HG03064 (cell line): Measurements from ENCODE around the gene CDCA7L.

Experiments used
- ATAC-seq: cut with Tn5 transposase; IDR thresholded peaks from one replicate; pipeline ENCODE4 v1.9.1; 2021; ENCODE audit warnings: low read depth; ENCODE audit not compliant: unreplicated experiment

Gene CDCA7L, protein sequence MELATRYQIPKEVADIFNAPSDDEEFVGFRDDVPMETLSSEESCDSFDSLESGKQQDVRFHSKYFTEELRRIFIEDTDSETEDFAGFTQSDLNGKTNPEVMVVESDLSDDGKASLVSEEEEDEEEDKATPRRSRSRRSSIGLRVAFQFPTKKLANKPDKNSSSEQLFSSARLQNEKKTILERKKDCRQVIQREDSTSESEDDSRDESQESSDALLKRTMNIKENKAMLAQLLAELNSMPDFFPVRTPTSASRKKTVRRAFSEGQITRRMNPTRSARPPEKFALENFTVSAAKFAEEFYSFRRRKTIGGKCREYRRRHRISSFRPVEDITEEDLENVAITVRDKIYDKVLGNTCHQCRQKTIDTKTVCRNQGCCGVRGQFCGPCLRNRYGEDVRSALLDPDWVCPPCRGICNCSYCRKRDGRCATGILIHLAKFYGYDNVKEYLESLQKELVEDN

DNA sequence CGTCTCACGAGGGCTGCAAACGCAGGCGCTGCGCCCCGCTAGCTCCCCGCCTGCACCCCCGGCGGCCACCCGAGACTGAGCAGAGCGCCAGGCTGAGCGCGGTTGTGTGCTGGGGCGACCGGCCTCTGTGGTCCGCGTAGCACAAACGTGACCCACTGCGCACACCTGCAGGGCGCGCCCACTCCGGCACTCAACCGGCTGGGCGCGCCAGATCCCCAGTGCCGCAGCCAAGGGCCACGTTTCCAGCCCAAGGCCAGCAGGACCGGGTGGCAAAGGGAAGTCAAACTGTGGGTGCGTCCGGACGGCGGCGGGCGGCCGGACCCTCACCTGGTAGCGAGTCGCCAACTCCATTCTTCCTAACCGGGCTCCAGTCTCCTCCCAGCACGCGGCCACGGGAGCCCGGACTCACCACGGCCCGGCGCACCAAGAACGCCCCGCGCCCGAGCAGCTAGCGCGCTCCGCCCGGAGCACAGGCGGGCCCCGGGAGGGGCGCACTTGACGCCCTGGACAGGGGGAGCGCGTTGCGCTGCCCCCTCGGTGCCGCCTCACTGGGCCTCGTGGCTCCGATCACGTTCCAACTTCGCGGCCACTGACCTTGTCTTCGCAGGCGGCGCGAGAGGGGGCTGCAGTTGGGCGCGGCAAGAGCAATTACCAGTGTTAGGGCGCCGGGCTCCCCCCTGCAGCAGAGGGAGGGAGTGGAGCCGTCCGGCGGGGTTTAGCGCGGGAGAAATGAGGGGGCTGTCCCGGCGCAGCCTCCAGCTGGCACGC, at the start of gene CDCA7L:
CDCA7L (minus strand) TSS at position 446 of the 768 bp plus-strand sequence; CDS start at position 351, 95 bp downstream.
- peak; percentile 86 for ATAC-seq

DNA sequence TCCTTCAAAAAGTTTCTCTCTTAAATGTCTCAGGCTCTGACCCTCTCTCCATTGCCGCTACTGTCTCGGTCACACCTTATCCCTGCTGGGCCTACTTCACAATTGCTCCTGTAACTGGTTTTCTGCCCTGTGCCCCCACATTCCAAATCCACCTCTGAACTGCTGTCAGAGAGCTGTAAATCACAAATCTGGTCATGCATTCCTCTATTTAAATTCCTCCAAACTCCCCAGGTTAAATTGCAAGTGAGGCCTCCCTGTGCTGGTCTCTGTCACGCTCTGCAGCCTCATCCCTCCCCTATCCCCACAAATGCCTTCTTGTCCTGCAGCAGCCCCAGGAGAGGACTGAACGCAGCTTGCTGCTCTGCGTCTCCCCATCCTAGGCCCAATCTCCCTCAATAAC, 40.4 kb upstream of the CDCA7L start:
- ATAC-seq: no peak

DNA sequence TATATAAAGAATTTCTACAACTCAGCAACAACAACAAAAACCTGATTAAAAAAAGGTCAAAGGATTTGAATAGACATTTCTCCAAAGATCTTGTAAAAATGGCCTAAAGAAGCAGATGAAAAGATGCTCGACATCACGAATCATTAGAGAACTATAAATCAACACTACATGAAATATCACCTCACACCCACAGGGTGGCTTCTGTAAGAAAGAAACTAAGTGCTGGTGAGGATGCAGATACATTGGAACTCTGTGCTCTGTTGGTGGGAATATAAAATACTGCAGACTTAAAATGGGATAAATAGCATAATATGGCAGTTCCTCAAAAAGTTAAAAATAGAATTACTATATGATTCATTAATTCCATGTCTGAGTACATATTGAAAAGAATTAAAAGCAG, 38.3 kb upstream of the CDCA7L start:
- no peak for ATAC-seq

DNA sequence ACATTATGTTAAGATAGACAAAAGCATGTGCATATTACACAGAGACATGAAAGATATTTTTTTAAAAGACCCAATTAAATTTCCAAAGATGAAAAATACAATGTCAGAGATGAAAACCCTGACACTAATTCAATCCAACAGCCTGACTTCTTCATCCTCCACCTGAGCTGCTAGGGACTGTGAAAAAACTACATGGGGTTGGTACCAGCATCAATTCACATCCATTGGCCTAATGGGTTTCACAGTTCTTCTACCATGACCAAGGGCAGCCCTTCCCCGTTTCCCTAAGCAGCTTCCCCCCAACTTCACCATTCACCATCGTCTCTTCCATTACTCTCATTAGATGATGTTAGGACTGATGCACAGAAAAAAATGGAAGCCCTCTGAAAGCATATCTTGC, 37.4 kb upstream of the CDCA7L start:
- no peak for ATAC-seq

DNA sequence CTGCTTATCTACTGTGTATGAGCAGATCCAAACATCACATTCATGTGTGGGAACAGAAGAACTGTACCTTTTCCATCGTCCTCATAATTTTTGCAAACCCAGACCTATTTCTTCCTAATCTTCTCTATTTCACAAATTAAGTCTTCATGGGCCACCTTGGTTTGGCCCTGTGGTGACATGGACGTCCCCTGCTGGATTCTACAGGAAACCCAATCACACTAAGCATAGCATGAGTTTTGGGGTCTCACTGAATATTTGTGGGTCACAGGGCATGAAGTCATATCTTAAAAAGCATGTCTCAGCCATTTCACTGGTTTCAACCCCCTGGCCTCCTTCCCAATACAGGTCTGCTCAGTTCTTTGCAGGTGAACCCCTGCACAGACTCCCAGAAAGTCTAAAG, 35.8 kb upstream of the CDCA7L start:
- ATAC-seq: no peak

DNA sequence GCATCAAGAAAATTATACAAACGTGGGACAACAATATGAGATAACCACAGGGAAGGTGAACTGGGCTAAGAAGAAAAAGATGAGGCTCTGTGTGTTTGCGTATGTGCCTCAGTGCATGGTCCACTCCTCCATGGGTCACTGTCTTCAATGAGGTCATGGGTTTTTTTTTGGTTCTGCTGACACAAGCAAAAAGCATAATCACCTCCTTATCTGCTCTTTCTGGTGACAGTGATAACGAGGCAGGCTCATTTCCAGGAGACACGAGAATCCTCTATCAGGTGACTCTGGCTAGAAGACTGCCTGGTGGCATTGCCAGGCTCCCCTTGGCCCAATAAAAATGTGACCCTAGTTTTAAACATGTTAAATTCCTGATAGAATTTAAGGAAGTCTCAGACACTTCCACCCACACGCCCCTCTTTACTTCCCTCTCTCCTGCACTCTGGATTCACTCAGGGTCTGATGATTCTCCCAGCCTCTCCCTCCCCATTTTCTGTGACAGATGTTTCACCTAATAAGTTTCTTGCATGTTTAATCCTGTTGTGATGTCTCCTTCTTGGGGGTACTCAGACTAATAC, 35.3 kb upstream of the CDCA7L start:
- ATAC-seq: no peak

DNA sequence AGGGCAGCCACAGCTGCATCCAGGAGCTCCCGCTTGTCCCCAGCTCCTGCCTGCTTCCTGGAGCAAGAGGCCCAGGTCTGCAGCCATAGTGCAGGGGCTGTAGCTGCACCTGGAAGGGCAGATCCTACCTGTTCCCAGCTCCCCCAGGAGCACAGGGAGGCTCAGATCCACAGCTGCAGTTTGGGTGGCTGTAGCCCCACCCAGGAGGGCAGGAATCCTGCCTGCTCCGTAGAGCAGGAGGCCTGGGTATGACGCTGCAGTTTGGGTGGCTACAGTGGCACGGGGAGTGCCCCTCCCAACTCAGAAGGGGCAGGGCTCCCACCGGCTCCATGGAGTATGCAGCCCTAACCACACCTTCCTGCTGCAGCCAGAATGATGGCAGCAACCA, 26.7 kb upstream of the CDCA7L start:
- no peak for ATAC-seq

DNA sequence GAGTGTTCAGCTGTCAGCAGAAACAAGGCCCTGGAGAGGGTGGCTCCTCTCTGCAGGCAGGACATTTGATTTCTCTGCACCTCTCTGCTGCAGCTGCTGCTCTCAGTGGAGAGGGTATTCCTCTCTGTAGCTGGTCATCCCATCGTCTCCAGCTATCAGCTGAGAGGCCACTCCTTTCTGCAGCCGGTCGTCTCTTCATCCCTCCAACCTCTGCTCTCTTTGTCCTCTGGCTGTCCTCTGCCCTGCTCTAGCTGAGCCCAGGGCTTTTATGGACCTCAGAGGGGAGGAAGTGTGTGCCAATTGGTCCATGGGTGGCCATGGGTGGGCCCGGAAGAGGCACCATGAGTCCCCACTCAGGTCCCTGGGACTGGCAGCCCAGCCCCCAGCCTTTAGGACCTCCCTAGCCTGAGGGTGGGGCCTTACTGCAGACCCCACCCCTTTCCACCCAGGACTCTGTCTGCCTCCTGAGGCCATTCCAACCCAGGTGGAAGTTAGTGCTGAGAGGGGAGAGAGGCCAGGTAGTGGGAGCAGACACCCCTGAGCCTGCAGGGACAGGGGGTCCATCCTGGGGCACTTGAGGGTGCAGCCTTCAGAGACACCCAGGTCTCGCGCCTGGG, 26.2 kb upstream of the CDCA7L start:
- no peak for ATAC-seq

DNA sequence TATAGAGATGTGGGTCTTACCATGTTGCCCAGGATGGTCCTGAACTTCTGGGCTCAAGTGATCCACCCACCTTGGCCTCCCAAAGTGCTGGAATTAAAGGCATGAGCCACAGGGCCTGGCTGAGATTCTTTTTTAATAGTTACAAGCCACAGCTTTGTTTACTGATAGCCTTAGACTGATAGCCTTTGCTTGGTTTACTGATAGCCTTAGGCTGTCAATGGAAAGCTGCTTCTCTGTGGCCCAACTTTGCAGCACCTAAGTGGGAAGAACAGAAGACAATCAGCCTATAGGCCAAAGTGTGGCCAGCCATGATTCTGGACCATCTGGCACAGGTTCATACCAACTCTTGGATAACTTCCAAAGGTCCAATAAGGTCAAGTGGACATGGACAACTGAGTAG, 24.1 kb upstream of the CDCA7L start:
- ATAC-seq: no peak

DNA sequence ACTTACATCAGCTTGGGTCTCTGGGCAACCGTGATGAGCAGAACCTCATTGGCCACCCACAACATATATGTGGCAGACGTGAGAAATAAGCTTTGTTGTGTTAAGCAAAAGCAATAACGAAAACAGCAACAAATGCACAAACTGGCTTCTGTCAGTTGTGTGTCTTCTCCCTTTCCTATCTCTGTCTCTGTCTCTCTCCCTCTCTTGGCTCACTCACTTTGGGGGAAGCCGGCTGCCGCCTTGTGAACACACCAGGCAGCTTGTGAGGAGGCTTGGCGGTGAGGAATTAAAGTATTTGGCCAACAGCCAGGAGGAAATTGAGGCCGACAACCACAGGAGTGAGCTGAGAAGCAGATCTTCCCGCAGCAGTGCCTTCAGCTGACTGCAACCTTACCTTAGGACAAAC, 21.9 kb upstream of the CDCA7L start:
- ATAC-seq: no peak

DNA sequence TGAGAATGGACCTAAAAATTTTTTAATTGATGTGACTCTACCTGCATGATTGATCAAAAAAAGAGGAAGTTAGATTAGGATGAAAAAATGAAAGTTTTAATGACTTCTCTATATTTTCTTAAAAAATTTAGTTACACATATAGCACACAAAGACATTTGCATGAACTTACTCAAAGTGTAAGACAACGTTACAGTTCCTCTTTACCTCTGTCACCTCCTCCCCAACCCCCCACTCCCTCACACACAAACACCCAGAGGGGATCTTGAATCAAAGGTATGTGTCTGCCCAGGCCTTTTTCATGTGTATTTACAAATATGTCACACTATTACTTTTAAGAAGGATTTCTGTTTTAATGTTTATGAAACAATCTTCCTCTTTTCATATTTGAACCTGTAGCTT, 20.6 kb upstream of the CDCA7L start:
- ATAC-seq: peak; percentile 78

DNA sequence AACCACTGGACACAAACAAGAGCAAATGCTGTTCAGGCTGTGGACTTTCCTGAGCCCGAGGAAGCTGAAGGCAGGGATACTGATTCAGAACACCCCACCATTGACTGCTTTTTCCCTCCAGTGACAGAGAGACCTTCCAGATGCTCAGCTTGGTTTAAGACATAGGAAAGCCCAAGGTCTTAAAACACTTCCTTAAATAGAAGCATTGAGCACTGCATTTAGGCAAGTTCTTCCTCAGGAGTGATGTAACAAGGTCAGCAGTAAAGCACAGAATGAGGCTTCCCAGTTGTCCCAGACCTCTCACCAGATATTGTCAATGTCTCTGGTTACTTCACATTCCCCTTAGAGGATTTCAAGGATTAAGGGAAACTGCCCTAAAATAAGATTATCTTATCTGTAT, 19.6 kb upstream of the CDCA7L start:
- no peak for ATAC-seq

DNA sequence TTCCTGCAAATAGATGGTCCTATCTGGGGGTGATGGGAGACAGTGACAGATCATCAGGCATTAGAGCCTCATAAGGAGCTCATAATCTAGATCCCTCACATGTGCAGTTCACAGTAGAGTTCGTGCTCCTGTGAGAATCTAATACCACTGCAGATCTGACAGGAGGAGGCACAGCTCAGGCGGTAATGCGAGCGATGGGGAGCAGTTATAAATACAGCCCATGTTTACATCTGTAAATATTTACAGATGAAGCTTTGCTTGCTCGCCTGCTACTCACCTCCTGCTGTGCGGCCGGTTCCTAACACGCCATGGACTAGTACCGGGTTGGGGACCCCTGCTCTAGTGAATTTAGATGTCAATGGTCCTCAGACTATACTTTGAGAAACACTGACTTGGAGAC, 17.0 kb upstream of the CDCA7L start:
- ATAC-seq: no peak

DNA sequence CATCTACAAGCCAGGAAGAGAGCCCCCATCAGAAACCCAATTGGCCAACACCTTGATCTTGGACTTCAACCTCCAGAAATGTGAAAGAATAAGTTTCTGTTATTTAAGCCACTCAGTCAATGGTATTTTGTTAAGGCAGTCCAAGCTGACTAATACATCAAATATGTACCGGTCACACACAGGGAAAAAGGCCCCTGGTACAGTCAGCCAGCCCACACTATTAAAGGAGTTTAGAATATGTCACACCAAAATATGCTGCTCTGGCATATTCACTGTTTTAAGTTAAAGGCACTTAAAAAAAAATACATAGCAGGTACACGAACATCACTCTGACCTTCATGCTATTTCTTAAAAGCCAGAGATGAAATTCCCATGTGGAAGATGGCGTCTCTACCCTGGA, 15.2 kb upstream of the CDCA7L start:
- no peak for ATAC-seq

DNA sequence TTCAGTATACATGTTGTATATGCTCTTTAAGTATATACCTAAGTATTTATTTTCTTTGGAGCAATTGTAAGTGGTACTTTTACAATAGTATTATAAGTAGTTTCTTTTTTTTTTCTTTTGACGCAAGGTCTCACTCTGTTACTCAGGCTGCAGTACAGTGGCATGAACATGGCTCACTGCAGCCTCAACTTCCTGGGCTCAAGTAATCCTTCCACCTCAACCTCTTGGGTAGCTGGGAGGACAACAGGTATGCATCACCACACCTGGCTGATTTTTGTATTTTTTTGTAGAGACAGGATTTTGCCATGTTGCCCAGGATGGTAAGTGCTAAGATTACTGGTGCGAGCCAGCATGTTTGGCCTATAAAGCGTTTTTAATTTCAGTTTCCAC, 13.7 kb upstream of the CDCA7L start:
- no peak for ATAC-seq

DNA sequence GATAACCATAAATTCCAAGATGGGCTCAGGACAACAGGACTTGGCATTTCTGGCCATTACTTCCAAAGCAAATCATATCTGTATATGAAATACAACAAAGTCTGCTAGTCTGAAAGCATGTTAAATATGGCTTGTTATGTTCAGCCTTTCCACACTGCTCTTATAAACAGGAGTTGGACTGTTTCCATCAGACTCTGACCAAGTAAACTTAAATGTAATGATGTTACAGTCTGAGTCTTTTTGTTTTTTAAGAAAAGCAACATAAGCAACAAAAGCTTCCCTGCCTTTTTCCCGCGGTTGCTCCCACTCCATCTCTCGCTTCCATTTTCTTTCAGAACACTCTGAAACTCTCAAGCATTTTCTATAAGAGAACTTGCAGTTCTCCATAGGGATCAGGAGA, 8.1 kb upstream of the CDCA7L start:
- ATAC-seq: no peak

DNA sequence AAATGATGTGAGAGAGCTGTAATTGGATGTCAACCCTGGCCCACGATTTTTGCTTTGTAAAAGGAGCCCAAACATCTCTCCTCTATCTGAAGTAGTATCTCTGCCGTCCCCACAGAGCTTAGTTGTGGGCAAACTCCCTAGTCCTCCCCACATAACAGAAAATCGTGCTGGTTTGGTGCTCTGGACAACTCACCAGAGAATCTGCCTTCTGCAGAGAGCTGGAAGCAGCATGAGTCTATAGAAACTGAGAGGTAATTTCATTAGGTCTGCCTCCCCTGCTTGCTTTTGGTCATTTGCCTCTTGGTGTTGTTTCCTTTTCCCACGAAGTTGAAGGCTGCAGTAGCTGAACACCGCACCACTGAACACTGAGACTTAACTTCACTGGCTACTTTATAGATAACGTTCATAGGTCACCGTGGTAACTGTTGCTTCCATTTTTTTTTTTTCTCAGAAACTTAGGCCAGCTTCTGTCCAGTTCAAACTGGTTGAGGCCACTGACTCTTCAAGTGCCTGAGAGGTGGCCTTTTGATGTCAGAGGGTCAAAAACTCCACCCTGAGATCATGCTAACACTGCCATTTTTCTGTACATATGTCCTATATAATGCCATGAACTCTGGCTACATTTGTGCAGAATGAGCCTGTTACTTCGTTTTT, 3.3 kb upstream of the CDCA7L start:
- ATAC-seq: no peak

DNA sequence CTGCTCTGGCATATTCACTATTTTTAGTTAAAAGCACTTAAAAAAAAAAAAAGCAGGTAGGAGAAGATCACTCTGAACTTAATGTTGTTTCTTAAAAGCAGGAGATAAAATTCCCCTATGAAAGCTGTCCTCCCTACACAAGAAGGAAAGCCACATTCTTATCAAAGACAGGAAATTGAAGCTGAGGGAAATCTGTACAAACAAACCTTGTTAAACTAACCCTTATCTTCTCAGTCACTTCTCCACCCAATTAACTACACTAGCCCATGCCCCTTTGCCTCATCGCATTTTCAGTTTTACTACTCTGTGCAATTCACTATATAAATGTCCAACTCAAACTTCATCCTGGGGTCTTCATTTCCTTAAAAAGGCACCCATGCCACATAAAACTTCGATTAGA, 2.7 kb upstream of the CDCA7L start:
- ATAC-seq: no peak

DNA sequence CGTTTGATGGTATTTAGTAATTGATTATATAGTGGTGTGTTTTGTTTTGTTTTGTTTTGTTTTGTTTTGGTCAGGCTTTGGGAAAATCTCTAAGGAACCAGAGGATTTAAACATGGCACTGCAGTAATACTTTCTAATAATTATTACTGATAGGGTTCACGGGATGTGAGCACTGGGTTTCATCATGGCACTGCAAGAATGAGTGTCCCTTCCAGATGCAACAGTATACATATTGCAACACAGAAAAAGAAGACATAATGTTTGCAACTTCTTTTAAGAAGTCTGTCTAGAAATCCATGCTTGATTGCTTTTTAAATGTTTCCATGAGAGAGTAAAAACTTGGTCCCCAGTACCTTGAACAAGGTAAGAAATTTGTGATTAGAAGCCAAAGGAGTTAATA, 2.2 kb upstream of the CDCA7L start:
- no peak for ATAC-seq

DNA sequence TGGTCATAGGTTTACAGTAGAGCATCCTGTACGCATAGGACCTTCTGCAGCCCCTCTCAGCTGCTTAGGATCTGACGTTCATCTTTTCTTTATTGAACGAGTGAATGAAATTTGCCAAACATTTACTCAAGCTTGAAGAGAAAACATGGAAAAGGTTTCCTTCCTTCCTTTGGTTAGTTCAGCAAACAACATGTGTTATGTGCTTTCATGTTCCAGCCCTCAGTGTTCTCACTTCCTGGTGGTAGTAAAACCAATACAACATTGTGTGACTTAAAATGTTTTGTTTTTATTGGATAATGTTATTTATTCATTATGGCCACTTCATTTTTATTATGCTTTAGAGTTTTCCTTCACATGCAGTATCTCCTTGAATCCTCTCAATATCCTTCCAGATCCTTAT, 1.4 kb upstream of the CDCA7L start:
- ATAC-seq: no peak

DNA sequence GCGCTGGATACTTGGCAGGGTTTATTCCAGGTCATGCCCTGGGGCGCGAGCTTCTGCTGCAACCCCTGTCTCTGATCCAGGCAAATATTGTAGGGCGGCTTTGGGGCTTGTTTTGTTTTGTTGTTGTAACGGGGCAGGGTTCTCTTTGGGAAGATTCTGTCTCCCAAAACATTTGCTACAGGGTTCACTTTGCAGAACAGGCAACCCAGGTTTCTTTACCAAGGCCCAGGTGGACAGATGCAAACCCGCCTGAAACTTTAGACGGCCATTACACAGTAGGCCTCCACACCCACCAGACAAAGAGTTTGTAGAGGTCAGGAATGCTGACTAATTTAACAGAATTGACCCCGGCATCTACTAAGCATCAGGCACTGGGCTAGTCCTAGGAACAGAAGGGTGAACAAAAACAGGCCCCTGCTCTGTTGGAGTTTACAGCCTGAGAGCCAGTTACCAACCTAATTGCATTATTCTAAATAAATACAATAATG, 567 bp upstream of the CDCA7L start:
- ATAC-seq: no peak
